ENCODE data around the gene ANKDD1B. TPM values are rescaled to one million over a fixed set of nuclear protein-coding genes. Genes with fewer than 3 reads are reported as not detected.

Gene ANKDD1B
- polyA plus RNA-seq, 3 donors = 0.32 TPM; not detected in 2

DNA sequence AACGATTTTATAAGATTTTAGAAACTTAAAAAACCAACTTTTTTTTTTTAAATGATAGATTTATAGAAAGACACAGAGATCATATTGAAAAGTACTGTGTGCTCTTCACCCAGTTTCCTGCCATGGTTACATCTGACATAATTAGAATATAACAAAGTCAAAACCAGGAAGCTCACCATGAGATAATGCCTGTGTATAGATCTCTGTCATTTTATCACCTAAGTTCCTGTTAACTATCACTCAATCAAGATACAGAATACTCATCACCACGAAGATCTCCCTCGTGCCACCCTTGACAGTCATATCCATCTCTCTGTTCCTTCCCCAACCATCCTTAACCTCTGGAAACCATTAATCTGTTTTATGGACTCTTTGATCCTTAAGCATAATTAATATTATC is 66.9 kb downstream of the ANKDD1B start:
- no peak overlapping the region for H3K4me3 Mint-ChIP-seq
- H3K9me3 Mint-ChIP-seq = no peaks in the 10 kb centered on the region
- intact Hi-C loops (cut with micrococcal nuclease) = no loop called here
- H3K27me3 ChIP-seq (ENCODE audit: control insufficient read depth in 2 of 2, insufficient read depth in 2 of 2, low read length in 2 of 2) = no peaks in the 10 kb centered on the region
- no peaks in the 10 kb centered on the region for H4K20me1 ChIP-seq (ENCODE audit: insufficient read depth, low read length)
- 35% methylated on average over 2 of the region's 3 CpGs for WGBS (ENCODE audit: insufficient coverage)
- no peak for DNase-seq
- H3K4me2 ChIP-seq (replicated peaks; ENCODE audit: extremely low read depth, low read length, poor library complexity, severe bottlenecking) = no peak overlapping the region
- H3K36me3 Mint-ChIP-seq = peaks cover 45 to 51% of the 10 kb centered on the region in 2 donors
- H3K27ac ChIP-seq (ENCODE audit: low read depth in 1 of 2, low read length in 2 of 2) = no peak overlapping the region
- H2AFZ ChIP-seq (ENCODE audit: insufficient read depth, low read depth, low read length, poor library complexity, severe bottlenecking) = no peak overlapping the region
- TF ChIP-seq, protein P1, sequence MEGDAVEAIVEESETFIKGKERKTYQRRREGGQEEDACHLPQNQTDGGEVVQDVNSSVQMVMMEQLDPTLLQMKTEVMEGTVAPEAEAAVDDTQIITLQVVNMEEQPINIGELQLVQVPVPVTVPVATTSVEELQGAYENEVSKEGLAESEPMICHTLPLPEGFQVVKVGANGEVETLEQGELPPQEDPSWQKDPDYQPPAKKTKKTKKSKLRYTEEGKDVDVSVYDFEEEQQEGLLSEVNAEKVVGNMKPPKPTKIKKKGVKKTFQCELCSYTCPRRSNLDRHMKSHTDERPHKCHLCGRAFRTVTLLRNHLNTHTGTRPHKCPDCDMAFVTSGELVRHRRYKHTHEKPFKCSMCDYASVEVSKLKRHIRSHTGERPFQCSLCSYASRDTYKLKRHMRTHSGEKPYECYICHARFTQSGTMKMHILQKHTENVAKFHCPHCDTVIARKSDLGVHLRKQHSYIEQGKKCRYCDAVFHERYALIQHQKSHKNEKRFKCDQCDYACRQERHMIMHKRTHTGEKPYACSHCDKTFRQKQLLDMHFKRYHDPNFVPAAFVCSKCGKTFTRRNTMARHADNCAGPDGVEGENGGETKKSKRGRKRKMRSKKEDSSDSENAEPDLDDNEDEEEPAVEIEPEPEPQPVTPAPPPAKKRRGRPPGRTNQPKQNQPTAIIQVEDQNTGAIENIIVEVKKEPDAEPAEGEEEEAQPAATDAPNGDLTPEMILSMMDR (IDR thresholded peaks at IDR 0.05) = no peak
- no peak overlapping the region for H3K9ac ChIP-seq (ENCODE audit: insufficient read depth, low read length, poor library complexity, severe bottlenecking)
- H3K36me3 ChIP-seq (replicated peaks in 1 of 2; ENCODE audit: control insufficient read depth in 1 of 2, insufficient read depth in 2 of 2, low read length in 2 of 2) = peaks cover 31 to 56% of the 10 kb centered on the region in 2 donors
- H3K79me2 ChIP-seq (ENCODE audit: insufficient read depth, low read length) = no peaks in the 10 kb centered on the region
- H3K4me1 Mint-ChIP-seq = peaks cover 9% of the 10 kb centered on the region
- no peaks in the 10 kb centered on the region for H3K9me3 ChIP-seq (replicated peaks in 1 of 2; ENCODE audit: control insufficient read depth in 1 of 2, insufficient read depth in 1 of 2, low read length in 2 of 2)
- no peaks in the 10 kb centered on the region for H3K4me1 ChIP-seq (ENCODE audit: control insufficient read depth in 1 of 2, insufficient read depth in 2 of 2, low read length in 2 of 2)
- H3K27ac Mint-ChIP-seq = peak overlapping the region in 3 of 7 donors; percentile 30 to 55 (median 55)
- no peak overlapping the region for H3K4me3 ChIP-seq (replicated peaks in 1 of 3; ENCODE audit: low read depth in 2 of 3, low read length in 3 of 3)
- H3K27me3 Mint-ChIP-seq (ENCODE audit: low read depth in 3 of 3) = no peaks in the 10 kb centered on the region

DNA sequence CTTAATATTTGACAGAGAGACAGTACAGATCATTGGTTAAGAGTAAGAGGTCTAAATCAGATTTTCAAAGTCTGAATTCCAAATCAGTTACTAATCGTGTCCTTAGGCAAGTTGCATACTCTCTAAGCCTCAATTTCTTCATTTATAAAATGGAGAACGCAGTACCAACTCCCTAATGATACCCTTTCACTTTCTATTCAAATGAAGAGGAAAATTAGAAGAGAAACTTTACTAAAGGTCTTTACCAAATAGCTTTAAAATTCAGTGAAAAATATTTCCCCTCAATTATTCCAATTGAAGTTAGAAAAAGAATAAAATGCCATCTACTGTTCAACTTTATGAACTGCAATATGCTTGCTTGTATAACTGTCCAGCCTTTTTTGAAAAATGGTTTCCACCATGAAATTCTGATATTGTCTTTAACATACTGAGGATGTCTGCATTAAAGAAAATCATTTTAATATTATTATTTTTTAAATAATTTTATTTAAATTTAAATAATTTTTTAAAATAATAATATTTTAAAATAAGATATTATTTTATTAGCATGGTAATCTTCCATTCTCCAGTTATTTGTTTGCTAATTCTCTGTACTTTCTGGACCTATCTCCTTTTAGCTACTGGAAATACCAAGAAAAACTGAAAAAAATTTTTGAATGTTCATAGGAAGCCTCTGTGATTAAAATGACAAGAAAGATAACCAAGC is 70.0 kb downstream of the ANKDD1B start:
- Histone ChIP-seq H3K9me3 (replicated peaks in 1 of 2; ENCODE audit: control insufficient read depth in 1 of 2, insufficient read depth in 1 of 2, low read length in 2 of 2) (no peaks in the 10 kb centered on the region), H3K79me2 (ENCODE audit: insufficient read depth, low read length) (no peaks in the 10 kb centered on the region), H3K27me3 (ENCODE audit: control insufficient read depth in 2 of 2, insufficient read depth in 2 of 2, low read length in 2 of 2) (no peaks in the 10 kb centered on the region), H3K27ac (ENCODE audit: low read depth in 1 of 2, low read length in 2 of 2) (no peak overlapping the region), H3K36me3 (replicated peaks in 1 of 2; ENCODE audit: control insufficient read depth in 1 of 2, insufficient read depth in 2 of 2, low read length in 2 of 2) (peaks cover 29 to 58% of the 10 kb centered on the region in 2 donors), H3K4me1 (ENCODE audit: control insufficient read depth in 1 of 2, insufficient read depth in 2 of 2, low read length in 2 of 2) (no peaks in the 10 kb centered on the region), H3K4me3 (replicated peaks in 1 of 3; ENCODE audit: low read depth in 2 of 3, low read length in 3 of 3) (no peak overlapping the region), H2AFZ (ENCODE audit: insufficient read depth, low read depth, low read length, poor library complexity, severe bottlenecking) (no peak overlapping the region), H3K9ac (ENCODE audit: insufficient read depth, low read length, poor library complexity, severe bottlenecking) (no peak overlapping the region), H4K20me1 (ENCODE audit: insufficient read depth, low read length) (no peaks in the 10 kb centered on the region), H3K4me2 (replicated peaks; ENCODE audit: extremely low read depth, low read length, poor library complexity, severe bottlenecking) (no peak overlapping the region)
- Mint-ChIP-seq H3K4me1 (peaks cover 9% of the 10 kb centered on the region), H3K27ac (peak overlapping the region in 1 of 7 donors; percentile 36), H3K4me3 (no peak overlapping the region), H3K36me3 (peaks cover 43 to 61% of the 10 kb centered on the region in 2 donors), H3K27me3 (ENCODE audit: low read depth in 3 of 3) (no peaks in the 10 kb centered on the region), H3K9me3 (no peaks in the 10 kb centered on the region)
- WGBS (ENCODE audit: insufficient coverage) = no CpG with 5 or more reads among the region's 2 CpGs
- DNase-seq = peak; percentile 15 to 57 (median 21)
- intact Hi-C loops (cut with micrococcal nuclease) = no loop called here
- TF ChIP-seq, protein P1 (IDR thresholded peaks at IDR 0.05) = peak; percentile 84
